NCI-H2196 treated with DMSO at 0.1 percent for 48 hours (cell line): ENCODE measurements around the gene ANKS1B.
"Not testable (repeated sequence)": the region's sequence is repeated elsewhere in the genome, so short reads cannot be mapped to it uniquely, and the experiment has no call there.

Experiments
- DNase-seq: peaks from one replicate; lab custom pipeline; 2025; ENCODE audit not compliant: unreplicated experiment; lab: John Stamatoyannopoulos, UW

Gene ANKS1B

DNA sequence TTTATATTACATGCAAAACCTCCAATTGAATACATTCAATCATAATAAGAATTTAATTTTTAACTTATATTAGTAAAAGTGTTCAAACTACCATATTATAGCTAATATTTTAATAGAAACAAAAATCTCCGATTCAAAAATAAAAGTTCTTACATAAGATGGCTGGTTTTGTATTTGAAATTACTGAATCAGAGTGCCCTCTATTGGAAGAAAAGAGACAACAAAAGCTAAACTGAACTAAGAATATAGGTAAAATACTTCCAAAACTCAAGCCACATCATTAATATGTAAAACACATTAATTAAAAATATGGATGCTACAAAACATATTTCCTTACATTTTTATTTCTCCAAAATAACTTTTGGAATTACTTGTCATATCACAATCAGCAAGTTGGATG lies 216.9 kb downstream of the ANKS1B start:
- peak; percentile 6 for DNase-seq

DNA sequence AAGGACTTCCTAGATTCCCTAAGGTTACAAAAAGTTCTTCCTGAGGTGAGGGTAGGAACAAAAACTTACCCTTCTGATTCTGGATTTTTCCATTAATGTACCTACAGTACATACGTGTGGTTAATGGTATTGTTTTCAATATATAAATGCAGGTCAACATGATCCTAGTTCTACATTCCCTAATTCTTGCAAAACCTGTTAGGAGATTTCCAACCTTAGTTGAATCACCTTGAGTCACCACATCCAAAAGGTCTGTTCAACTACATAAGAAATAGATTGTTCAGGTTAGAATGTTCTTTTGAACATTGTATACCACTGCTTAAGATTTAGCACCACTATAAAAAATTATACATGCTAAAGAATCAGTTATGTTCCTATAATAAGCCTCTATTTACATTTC lies 218.3 kb downstream of the ANKS1B start:
- DNase-seq = no peak

DNA sequence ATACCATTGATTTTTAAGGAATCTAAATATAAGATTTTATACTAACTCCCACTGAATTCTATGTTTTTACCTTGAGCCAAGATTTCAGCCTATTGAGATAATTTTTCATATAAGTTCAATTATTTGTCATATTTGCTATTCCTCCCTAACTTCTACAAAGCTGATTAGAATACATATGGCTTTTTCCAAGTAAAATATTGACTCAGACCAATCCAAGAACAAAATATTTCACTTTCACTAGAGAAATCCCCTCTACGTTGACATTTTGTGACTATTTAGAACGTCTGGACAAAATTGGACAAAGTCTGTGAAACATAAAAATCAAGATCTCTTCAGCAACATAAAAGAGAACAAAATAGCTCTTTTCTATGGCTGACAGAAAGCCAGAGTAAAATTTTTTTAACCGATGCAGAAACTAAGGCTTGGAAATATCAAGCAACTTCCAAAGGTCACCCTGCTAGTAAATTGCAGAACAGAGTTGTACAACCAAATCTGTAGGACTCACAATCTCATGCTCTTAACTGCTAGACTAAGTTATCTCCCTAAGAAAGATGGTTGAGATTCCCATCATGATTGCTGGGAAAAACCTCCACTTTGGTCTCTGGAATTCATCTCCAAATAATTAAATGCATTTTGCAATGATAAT lies 219.1 kb downstream of the ANKS1B start:
- DNase-seq = no peak

DNA sequence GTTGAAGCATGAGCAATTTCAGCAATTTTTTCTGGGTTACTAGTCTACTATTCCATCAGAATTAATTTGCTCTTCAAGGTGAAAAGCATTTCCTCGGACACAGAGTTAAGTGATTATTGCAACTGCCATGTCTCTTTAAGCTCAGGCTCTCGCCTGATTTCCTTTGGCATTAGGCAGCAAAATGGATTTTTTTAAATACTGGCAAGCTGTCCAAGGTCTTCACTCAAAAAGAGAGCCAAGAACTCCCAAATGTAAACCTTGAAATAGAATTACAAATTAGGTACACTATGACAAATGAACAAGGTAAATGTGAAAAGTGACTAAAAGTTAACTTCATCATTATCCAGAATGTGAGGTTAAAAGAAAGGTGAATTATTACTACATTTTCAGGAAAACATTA lies 225.3 kb downstream of the ANKS1B start:
- no peak for DNase-seq

DNA sequence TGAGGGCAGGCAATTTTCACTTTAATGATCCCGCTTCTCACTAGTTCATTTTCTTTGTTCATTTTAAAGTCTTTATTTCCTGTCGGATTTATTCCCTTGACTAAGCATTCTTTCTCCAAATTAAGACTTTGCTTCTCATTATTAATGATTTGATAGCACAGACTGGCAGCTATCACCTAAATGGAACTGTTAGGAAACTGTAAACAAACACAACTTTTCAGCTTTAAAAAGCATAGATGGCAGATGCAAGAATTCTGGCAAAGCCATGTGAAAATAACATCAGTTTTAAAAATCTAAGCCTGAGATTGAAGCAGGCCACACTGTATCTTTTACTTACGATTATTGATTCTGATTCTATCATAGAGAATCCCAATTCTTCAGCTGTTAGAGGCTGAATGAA lies 225.7 kb downstream of the ANKS1B start:
- no peak for DNase-seq

DNA sequence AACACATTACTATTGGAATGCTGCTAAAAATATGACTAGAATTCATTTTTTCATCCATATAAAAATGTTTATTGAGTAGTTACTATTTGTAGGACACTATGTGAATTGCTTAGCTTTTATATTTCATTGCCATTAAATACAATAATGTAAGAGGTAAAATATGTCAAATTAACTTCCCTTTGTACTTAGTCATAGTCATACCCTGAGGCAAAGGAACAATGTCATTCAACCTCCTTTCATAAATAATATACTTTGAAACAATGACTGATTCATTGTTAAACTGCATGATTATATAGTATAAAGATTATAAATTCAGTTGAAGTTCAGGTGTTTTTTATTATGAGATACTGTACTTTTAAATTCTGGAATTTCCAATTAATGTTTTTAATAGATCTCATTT lies 232.0 kb downstream of the ANKS1B start:
- no peak for DNase-seq

DNA sequence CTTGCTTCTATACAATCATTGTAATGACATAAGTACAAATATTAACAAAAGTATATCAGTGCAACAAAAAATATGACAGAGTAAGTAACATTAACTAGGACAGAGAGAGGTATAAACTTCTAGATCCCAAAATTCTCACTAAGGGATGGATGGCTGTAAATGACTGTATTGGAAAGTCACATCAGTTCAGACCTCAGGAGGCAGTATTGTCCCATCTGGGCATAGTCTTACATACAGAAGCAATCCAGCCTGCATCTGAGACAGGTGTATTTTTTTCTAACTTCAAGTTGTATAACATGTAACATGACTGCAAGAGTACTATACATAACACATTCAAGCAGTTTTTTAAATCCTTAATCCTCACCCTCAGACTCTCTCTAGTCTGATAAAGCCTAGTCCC lies 238.2 kb downstream of the ANKS1B start:
- no peak for DNase-seq

DNA sequence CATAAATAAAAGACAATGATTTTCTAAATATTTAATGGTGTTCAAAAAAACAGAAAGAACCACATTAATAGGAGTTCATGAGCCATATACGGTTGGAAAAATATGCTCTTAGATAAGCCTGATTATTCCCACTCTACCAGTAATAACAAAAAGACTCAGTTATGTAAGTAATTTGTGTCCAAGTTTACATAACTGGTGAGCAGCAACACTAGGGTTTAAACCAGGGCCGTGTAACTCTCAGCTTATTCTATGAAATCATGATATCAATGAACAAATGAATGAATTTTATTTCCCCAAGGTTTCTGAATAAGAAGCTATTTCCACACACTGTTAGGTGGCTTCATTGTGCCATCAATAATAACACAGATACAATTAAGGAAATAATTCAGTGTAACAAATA lies 238.8 kb downstream of the ANKS1B start:
- DNase-seq = no peak

DNA sequence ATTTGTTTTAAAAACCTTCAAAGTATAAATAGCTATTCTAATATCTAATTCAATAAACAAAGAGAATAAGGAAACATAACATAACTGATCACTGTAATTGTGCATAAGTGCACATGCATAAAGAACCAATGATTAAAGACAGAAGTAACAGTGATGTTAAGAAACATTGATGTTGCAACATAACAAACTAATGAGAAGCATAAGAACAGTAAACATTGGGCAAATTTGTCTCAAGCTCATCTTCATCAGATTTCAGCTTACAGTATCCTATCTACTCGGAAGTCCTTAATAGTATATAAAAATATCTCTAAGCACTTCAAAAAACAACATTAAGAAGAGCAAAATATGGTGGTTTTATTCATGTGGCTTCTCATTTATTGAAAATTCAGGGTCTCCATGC lies 239.6 kb downstream of the ANKS1B start:
- DNase-seq = no peak

DNA sequence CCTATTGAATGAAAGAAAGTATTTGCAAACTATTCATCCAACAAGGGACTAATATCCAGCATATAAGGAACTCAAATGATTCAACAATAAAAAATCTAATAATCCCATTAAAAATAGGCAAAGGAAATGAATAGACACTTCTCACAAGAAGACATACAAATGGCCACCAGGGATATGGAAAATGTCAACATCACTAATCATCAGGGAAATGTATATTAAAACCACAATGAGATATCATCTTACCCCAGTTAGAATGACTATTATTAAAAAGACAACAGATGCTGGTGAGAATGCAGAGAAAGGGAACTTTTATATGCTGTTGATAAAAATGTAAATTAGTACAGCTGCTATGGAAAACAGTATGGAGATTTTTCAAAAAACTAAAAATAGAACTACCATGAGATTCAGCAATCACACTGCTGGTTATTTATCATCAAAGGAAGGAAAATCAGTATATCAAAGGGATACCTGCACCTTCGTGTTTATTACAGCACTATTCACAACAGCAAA lies 247.9 kb downstream of the ANKS1B start:
- DNase-seq = no peak

DNA sequence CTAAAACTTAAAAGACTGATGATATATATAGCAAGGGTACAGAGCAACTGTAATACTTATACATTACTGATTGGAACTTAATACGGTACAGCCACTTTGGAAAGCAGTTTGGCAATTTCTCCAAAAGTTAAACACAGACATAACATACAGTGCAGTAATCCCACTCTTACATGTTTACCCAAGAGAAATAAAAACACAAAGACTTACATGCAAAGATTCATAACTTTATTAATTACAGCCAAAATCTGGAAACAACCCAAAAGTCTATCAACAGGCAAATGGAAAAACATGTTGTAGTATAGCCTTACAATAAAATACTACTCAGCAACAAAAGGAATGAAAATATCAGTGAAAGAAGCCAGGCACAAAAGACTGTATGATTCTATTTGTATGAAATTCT lies 252.6 kb downstream of the ANKS1B start:
- no peak for DNase-seq

DNA sequence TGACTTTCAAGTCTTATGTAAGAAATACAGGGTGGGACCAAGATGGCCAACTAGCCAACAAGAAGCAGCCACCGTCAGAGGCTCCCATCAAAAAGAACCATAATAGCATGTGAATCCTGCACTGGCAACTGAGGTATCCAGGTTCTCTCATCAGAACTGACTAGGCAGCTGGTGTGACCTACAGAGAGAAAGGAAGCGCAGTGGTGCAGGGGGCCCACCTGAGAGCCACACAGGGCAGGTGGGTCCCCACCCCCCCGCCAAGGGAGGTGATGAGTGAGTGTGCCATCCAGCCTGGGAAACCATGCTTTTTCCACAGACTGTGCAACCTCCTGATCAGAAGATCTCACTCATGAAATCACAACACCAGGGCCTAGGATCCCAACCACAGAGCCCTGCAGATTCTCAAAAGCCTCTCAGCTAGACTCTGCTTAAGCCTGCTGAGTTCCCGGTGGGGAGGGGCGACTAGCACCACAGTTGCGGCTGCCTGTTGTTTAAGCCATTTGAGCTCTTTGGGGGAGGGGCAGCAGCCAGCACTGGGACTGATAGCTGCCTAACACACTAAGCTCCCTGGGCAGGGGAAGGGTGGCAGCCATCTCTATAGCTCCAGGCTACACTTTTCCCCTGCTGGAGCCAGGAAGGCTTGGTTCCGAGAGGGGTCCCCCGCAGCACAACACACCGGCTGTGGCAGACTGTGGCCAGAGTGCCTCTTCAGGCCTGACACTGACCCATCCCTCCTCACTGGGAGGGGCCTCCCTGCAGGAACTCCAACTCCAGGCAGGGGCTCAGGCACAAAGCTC lies 261.8 kb downstream of the ANKS1B start:
- no peak for DNase-seq

DNA sequence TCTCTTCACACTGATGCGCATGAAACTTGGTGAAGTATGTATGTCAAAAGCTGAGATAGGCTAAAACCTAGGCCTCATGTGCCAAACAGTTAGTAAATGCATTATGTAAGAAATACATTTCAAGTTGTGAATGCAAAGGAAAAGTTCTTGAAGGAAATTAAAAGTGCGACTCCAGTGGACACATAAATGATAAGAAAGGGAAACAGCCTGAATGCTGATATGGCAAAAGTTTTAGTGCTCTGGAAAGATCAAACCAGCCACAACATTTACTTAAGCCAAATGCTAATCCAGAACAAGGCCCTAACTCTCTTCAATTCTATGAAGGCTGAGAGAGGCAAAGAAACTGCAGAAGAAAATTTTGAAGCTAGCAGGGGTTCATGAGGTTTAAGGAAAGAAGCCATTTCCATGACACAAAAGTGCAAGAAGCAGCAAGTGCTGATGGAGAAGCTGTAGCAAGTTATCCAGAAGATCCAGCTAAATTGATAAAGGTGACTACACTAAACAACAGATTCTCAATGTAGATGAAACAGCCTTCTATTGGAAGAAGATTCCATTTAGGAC lies 262.9 kb downstream of the ANKS1B start:
- no peak for DNase-seq

DNA sequence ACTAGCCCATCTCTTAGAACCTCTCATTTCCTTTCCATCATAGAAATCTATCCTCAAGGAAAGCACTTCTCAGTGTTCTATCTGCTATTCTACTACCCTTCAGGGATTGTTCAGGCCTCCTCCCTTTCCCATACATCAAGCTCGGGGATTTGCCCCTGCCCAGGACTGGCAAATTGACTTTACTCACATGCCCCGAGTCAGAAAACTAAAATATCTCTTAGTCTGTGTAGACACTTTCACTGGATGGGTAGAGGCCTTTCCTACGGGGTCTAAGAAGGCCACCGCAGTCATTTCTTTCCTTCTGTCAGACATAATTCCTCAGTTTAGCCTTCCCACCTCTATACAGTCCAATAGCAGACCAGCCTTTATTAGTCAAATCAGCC lies 264.7 kb downstream of the ANKS1B start:
- DNase-seq = not testable (repeated sequence)

DNA sequence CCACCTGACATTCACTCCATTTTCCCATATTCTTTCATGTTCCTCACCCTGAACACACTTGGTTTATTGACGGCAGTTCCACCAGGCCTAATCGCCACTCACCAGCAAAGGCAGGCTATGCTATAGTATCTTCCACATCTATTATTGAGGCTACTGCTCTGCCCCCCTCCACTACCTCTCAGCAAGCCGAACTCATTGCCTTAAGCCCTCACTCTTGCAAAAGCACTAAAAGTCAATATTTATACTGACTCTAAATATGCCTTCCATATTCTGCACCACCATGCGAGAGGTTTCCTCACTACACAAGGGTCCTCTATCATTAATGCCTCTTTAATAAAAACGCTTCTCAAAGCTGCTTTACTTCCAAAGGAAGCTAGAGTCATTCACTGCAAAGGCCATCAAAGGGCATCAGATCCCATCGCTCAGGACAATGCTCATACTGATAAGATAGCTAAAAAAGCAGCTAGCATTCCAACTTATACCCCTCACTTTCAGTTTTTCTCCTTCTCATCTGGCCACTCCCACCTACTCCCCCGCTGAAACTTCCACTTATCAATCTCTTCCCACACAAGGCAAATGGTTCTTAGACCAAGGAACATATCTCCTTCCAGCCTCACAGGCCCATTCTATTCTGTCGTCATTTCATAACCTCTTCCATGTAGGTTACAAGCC lies 265.2 kb downstream of the ANKS1B start:
- DNase-seq = not testable (repeated sequence)

DNA sequence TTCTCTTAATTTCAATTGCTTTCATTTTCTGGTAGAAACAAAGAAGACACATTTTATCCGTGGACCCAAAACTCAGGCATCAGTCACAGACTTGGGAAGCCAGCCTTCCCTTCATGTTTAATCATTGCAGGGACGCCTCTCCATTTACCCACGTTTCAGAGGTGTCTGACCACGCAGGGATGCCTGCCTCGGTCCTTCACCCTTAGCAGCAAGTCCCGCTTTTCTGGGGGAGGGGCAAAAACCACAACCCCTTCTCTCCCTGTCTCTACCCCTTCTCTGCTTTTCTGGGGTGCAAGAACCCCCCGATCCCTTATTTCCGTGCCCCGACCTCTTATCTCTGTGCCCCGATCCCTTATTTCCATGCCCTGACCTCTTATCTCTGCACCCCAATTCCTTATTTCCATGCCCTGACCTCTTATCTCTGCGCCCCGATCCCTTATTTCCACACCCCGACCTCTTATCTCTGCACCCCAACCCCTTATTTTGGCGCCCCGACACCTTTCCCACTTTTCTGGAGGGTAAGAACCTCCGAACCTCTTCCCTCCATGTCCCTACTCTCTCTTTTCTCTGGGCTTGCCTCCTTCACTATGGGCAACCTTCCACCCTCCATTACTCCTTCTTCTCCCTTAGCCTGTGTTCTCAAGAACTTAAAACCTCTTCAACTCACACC lies 268.8 kb downstream of the ANKS1B start:
- DNase-seq = not testable (repeated sequence)

DNA sequence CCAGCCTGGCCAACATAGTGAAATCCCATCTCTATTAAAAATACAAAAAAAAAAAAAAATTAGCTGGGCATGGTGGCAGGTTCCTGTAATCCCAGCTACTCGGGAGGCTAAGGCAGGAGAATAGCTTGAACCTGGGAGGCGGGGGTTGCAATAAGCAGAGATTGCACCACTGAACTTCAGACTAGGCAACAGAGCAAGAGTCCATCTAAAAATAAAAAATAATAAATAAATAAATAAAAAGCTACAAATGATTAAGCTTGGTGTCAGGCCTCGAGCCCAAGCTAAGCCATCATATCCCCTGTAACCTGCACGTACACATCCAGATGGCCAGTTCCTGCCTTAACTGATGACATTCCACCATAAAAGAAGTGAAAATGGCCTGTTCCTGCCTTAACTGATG lies 269.8 kb downstream of the ANKS1B start:
- DNase-seq = not testable (repeated sequence)

DNA sequence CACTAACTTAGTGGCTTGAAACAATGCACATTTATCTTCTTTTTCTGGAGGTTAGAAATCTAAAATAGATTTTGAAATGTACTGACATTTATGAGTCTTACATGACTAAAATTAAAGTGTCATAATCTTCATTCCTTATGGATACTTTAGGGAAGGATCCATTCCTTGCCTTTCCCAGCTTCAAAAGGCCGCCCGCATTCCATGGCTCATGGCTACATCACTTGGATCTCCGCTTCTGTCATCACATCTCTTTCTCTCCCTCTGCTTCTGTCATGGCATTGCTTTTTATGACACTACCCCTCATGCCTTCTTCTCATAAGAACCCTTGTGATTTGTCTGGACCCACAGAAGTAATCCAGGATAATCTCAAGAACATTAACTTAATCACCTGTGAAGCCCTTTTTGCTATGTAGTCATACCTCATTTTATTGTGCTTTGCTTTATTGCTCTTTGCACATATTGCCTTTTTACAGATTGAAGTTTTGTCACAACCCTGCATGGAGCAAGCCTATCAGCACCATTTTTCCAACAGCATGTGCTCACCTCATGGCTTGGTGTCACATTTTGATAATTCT lies 270.7 kb downstream of the ANKS1B start:
- DNase-seq = no peak

DNA sequence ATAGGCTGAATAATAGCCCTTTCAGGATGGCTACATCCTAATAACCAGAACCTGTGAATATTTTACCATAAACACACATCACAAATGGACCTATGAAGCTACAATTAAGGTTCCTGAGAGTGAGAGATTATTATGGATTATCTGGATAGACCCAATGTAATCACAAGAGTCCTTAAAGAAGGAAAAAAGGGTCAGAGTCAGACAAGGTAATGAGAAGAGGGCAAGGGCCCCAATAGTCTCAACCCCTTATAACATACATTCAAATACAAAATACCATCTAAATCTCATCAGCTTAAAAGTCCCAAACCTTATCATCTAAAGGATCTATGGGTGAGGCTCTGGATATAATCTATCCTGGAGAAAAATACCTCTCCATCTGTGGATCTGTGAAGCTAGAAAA lies 272.5 kb downstream of the ANKS1B start:
- DNase-seq = no peak

DNA sequence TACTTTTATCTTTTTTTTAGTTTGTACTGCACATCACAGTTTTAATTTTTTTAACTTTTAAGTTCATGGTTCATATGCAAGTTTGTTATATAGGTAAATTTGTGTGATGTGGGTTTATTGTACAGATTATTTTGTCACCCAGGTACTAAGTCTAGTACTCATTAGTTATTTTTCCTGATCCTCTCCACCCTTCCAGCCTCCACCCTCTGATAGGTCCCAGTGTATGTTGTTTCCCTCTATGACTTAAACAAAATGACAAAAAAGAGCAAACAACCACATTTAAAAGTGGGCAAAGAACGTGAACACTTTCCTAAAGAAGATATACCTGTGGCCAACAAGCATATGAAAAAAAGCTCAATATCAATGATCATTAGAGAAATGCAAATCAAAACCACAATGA lies 273.5 kb downstream of the ANKS1B start:
- DNase-seq = no peak

DNA sequence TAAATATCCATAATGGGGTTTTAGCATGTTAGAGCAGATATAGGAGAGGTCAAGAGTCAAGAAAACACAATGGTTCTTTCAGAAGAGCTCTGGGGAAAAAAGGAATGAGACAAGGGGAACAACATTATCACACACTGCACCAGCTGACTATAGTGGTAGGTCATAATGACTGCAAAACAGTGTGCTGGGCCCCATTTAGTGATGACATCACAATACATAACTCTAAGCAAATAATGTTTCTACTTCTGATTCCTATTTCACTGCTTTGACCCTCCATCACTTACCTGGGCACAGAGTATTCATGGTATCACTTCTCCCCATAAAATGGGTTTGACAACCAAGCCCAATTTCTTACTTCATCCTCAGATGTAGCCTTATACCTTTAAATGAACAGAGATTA lies 275.1 kb downstream of the ANKS1B start:
- no peak for DNase-seq
